Measurements from ENCODE around the gene ATG5.

- TF ChIP-seq CTCF (conservative IDR thresholded peaks at IDR 0.05) (no peak), ZFX (IDR thresholded peaks at IDR 0.05) (no peak)
Observed at GRCh38 chr6:106167096-106167814, 158.3 kb downstream of the ATG5 start.

Measured in C4-2B (cell line).